GM23338 (cell line): ENCODE data around the gene MMP1. TPM values are rescaled to one million over a fixed set of nuclear protein-coding genes. Genes with fewer than 3 reads are reported as not detected.
"Not testable (repeated sequence)": the region's sequence is repeated elsewhere in the genome, so short reads cannot be mapped to it uniquely, and the experiment has no call there.

ENCODE experiments used
- ATAC-seq: fragments of 200-7000 bp; cut with Tn5 transposase; 3 replicates; pipeline ENCODE4 v1.9.1; 2020
- DNase-seq: peaks from one replicate; pipeline ENCODE4 v3.0.0-alpha.2; 2015; ENCODE audit warnings: low spot score
- H2AFZ ChIP-seq: fragments of 200-600 bp; sonication (generic); 2 replicates; pipeline ENCODE4 v1.8.0; 2016; ENCODE audit warnings: antibody characterized with exemption, mild to moderate bottlenecking, moderate library complexity
- H3F3A ChIP-seq: fragments of 200-600 bp; sonication (generic); replicated peaks from 2 replicates; pipeline ENCODE4 v1.8.0; 2017; ENCODE audit warnings: antibody characterized with exemption, mixed run types, low read depth
- H3K27ac ChIP-seq: fragments of 200-600 bp; sonication (generic); 2 replicates; pipeline ENCODE4 v1.6.1; 2016; ENCODE audit warnings: low read depth
- H3K27me3 ChIP-seq: fragments of 200-600 bp; sonication (generic); 2 replicates; pipeline ENCODE4 v1.8.0; 2016; ENCODE audit warnings: mild to moderate bottlenecking, mixed run types, moderate library complexity; ENCODE audit not compliant: insufficient read depth
- H3K36me3 ChIP-seq: fragments of 200-600 bp; sonication (generic); 2 replicates; pipeline ENCODE4 v1.8.0; 2016; ENCODE audit warnings: mild to moderate bottlenecking; ENCODE audit not compliant: insufficient read depth
- H3K4me1 ChIP-seq: fragments of 200-600 bp; sonication (generic); 2 replicates; pipeline ENCODE4 v1.8.0; 2016; ENCODE audit warnings: mild to moderate bottlenecking, moderate library complexity; ENCODE audit not compliant: insufficient read depth
- H3K4me2 ChIP-seq: fragments of 200-600 bp; sonication (generic); 2 replicates; pipeline ENCODE4 v1.7.1; 2017; ENCODE audit warnings: mixed run types
- H3K4me3 ChIP-seq: fragments of 200-600 bp; sonication (generic); 2 replicates; pipeline ENCODE4 v1.6.1; 2016; ENCODE audit warnings: mixed run types
- H3K79me2 ChIP-seq: fragments of 200-600 bp; sonication (generic); replicated peaks from 2 replicates; pipeline ENCODE4 v1.8.0; 2017; ENCODE audit warnings: mild to moderate bottlenecking; ENCODE audit not compliant: insufficient read depth
- H3K9me2 ChIP-seq: fragments of 200-600 bp; sonication (generic); 2 replicates; pipeline ENCODE4 v1.8.0; 2017; ENCODE audit not compliant: insufficient read depth
- H4K20me1 ChIP-seq: fragments of 200-600 bp; sonication (generic); replicated peaks from 2 replicates; pipeline ENCODE4 v1.8.0; 2017; ENCODE audit warnings: mild to moderate bottlenecking; ENCODE audit not compliant: insufficient read depth
- H3K27ac Mint-ChIP-seq: 2 replicates; pipeline ENCODE4 v1.8.0; 2020; ENCODE audit warnings: inconsistent platforms, mild to moderate bottlenecking, moderate library complexity, mixed read lengths
- H3K27me3 Mint-ChIP-seq: 3 replicates; pipeline ENCODE4 v1.8.0; 2022; ENCODE audit warnings: low read depth, mild to moderate bottlenecking, moderate library complexity, mixed read lengths, inconsistent platforms; ENCODE audit not compliant: insufficient read depth, poor library complexity
- H3K36me3 Mint-ChIP-seq: 3 replicates; pipeline ENCODE4 v1.8.0; 2021; ENCODE audit warnings: low read depth, mild to moderate bottlenecking, inconsistent platforms, moderate library complexity, mixed read lengths
- H3K4me1 Mint-ChIP-seq: 3 replicates; pipeline ENCODE4 v1.8.0; 2020; ENCODE audit warnings: mild to moderate bottlenecking, inconsistent platforms, mixed read lengths
- H3K4me3 Mint-ChIP-seq: 3 replicates; pipeline ENCODE4 v1.8.0; 2021; ENCODE audit warnings: moderate library complexity, mild to moderate bottlenecking, inconsistent platforms, mixed read lengths
- H3K9me3 Mint-ChIP-seq: 3 replicates; pipeline ENCODE4 v1.8.0; 2020; ENCODE audit warnings: moderate library complexity, mild to moderate bottlenecking, inconsistent platforms, mixed read lengths
- CREB1 ChIP-seq: fragments of 250-450 bp; sonication (Bioruptor Pico); IDR thresholded peaks from 2 replicates; pipeline ENCODE4 v1.5.0; 2020; ENCODE audit warnings: low read depth, mild to moderate bottlenecking, moderate library complexity
- ZNF114 ChIP-seq: fragments of 250-450 bp; sonication (Bioruptor Pico); IDR thresholded peaks from 2 replicates; pipeline ENCODE4 v1.5.0; 2020; ENCODE audit warnings: mild to moderate bottlenecking, moderate library complexity
- polyA plus RNA-seq: library from polyadenylated mRNA; unstranded; fragments of >200 nt; fragmentation: Nextera tagmentation; extraction: Ambion mirVana; gene quantifications from 2 replicates; pipeline ENCODE4 v1.2.1, GENCODE V29; 2016
- total RNA-seq: library from RNA; depleted of rRNA; stranded (reverse); fragments of >200 nt; shearing (Covaris generic); gene quantifications from 2 replicates; pipeline ENCODE4 v1.2.3, GENCODE V29; 2014; rRNA removed
- TF ChIP-seq, protein P1 (sequence below), 2 experiments: fragments of 200-600 bp in 1 of 2; sonication (generic) in 1 of 2; conservative IDR thresholded peaks; 2 replicates each; pipeline versions ENCODE4 v1.5.1 to v1.6.1; 2016 to 2017; ENCODE audit warnings: antibody characterized with exemption in 2 of 2, low read depth in 2 of 2, mild to moderate bottlenecking in 2 of 2, moderate library complexity in 1 of 2

MMP1 gene
- total and polyA plus RNA-seq, 2 experiments from 2014 or later = not detected

DNA sequence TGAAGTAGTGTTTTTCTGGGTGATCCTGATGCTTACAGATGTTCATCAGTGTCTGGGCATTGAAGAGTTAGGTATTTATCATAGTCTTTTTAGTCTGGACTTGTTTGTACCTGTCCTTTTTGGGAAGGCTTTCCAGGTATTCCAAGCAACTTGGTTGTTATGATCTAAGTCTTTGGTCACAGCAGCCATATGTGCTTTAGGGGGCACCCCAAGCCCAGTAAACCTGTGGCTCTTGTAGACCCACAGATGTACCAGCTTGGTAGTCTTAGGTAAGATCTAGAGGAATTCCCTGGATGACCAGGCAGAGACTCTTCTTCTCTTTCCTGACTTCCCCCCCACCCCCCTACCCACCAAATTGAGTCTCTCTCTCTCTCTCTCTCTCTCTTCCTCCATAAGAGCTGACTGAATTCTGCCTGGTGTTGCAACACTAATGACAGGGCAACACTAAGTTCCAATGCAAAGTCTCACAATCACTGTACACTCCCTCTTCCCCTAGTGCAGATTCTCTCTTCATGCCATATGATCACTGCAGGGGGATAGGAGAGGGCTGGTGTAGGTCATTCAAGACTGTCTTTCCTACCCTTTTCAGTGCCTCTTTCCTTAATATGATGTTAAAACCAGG is 48.7 kb downstream of the MMP1 start:
- no peaks in the 10 kb centered on the region for H4K20me1 ChIP-seq
- no peak for DNase-seq
- TF ChIP-seq, protein P1, sequence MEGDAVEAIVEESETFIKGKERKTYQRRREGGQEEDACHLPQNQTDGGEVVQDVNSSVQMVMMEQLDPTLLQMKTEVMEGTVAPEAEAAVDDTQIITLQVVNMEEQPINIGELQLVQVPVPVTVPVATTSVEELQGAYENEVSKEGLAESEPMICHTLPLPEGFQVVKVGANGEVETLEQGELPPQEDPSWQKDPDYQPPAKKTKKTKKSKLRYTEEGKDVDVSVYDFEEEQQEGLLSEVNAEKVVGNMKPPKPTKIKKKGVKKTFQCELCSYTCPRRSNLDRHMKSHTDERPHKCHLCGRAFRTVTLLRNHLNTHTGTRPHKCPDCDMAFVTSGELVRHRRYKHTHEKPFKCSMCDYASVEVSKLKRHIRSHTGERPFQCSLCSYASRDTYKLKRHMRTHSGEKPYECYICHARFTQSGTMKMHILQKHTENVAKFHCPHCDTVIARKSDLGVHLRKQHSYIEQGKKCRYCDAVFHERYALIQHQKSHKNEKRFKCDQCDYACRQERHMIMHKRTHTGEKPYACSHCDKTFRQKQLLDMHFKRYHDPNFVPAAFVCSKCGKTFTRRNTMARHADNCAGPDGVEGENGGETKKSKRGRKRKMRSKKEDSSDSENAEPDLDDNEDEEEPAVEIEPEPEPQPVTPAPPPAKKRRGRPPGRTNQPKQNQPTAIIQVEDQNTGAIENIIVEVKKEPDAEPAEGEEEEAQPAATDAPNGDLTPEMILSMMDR (conservative IDR thresholded peaks at IDR 0.05; ENCODE audit: low read depth in 2 of 2) = peak in 1 of 2 experiments; percentile 50; a peak in 2 of 4 replicates
- TF ChIP-seq CREB1 (CRISPR knock-in tag) (no peak), ZNF114 (CRISPR knock-in tag) (no peak)
- Mint-ChIP-seq H3K9me3 (peaks cover 17% of the 10 kb centered on the region), H3K27ac (no peak overlapping the region), H3K36me3 (peaks cover 6% of the 10 kb centered on the region; the same call in 1 of the 3 replicates), H3K27me3 (no peaks in the 10 kb centered on the region), H3K4me1 (peaks cover 23% of the 10 kb centered on the region), H3K4me3 (no peak overlapping the region)
- no peak overlapping the region for H2AFZ ChIP-seq
- no peaks in the 10 kb centered on the region for H3F3A ChIP-seq
- H3K4me2 ChIP-seq = 0 out of 2 replicates have a peak overlapping the region, but pooled peaks have one; percentile 5
- no peak overlapping the region for H3K27ac ChIP-seq
- no peaks in the 10 kb centered on the region for H3K27me3 ChIP-seq
- H3K4me1 ChIP-seq = peaks cover 35% of the 10 kb centered on the region
- H3K36me3 ChIP-seq = no peaks in the 10 kb centered on the region
- H3K4me3 ChIP-seq = peak overlapping the region; percentile 30; the same call in 1 of the 2 replicates
- no peak for ATAC-seq
- no peaks in the 10 kb centered on the region; the same call in 1 of the 2 replicates for H3K79me2 ChIP-seq
- no peaks in the 10 kb centered on the region for H3K9me2 ChIP-seq

GRCh38 chr11:102746746-102747578 is 51.0 kb downstream of the MMP1 start:
- H3K4me3 Mint-ChIP-seq = peak overlapping the region; percentile 77
- H3K4me2 ChIP-seq = peak overlapping the region; percentile 77
- peak overlapping the region; percentile 93 for H3K27ac Mint-ChIP-seq

More at GRCh38 chr11:102746746-102747578, 51.0 kb downstream of the MMP1 start:
- not testable (repeated sequence) for H3K36me3 Mint-ChIP-seq, H3F3A ChIP-seq, H3K9me2 ChIP-seq, H3K27ac ChIP-seq, H3K79me2 ChIP-seq, H3K27me3 Mint-ChIP-seq, DNase-seq, H3K36me3 ChIP-seq, H4K20me1 ChIP-seq, ATAC-seq, H3K27me3 ChIP-seq
- peaks cover 13% of the 10 kb centered on the region for H3K4me1 Mint-ChIP-seq
- peaks cover 19% of the 10 kb centered on the region for H3K9me3 Mint-ChIP-seq
- Histone ChIP-seq H3K4me1 (peaks cover 22% of the 10 kb centered on the region), H3K4me3 (peak overlapping the region; percentile 55), H2AFZ (peak overlapping the region; percentile 14; the same call in 1 of the 2 replicates)

Other genes with a start within 250 kb of the MMP1 start
- gene MMP20, start 172.8 kb downstream of the MMP1 start, total RNA-seq = not detected in 2 replicates
- gene MMP20, start 172.8 kb downstream of the MMP1 start, polyA plus RNA-seq = not detected in 2 replicates
- not detected in 2 replicates for gene MMP27, start 92.4 kb downstream of the MMP1 start, total RNA-seq
- gene MMP27, start 92.4 kb downstream of the MMP1 start, polyA plus RNA-seq = not detected in 2 replicates
- not detected in 2 replicates for gene MMP8, start 73.2 kb downstream of the MMP1 start, total RNA-seq
- gene MMP8, start 73.2 kb downstream of the MMP1 start, polyA plus RNA-seq = not detected in 2 replicates
- 0.10 and 0.31 TPM in 2 replicates for gene MMP10, start 17.5 kb downstream of the MMP1 start, total RNA-seq
- gene MMP10, start 17.5 kb downstream of the MMP1 start, polyA plus RNA-seq = not detected in 2 replicates
- not detected in 2 replicates for gene MMP3, start 45.4 kb upstream of the MMP1 start, total RNA-seq
- gene MMP3, start 45.4 kb upstream of the MMP1 start, polyA plus RNA-seq = 0.68 TPM in 1 of 2 replicates, not detected in the other
- not detected in 2 replicates for gene MMP12, start 76.8 kb upstream of the MMP1 start, total RNA-seq
- gene MMP12, start 76.8 kb upstream of the MMP1 start, polyA plus RNA-seq = not detected in 2 replicates
- gene MMP13, start 157.6 kb upstream of the MMP1 start, total RNA-seq = not detected in 2 replicates
- gene MMP13, start 157.6 kb upstream of the MMP1 start, polyA plus RNA-seq = not detected in 2 replicates